GM12878 (cell line): ENCODE results near the gene NPBWR2. TPM values are rescaled to one million over a fixed set of nuclear protein-coding genes. Genes with fewer than 3 reads are reported as not detected.

Experiments
- ATAC-seq: fragments of 200-7000 bp; cut with Tn5 transposase; 3 replicates; pipeline ENCODE4 v1.9.1; 2020; ENCODE audit warnings: mild to moderate bottlenecking, moderate library complexity
- BruUV-seq: library from RNA; stranded (reverse); fragments of 400-500 nt; replicated peaks from 2 replicates; lab custom pipeline; 2021; lab: Mats Ljungman, UMichigan
- CTCF ChIA-PET: fragments of 300-600 bp; sonication (Branson Sonifier 250); formaldehyde crosslinking; extraction: SDS; loops from one replicate; lab custom pipeline; 2021; ENCODE audit warnings: inconsistent platforms; lab: Yijun Ruan, JAX
- POLR2A ChIA-PET: fragments of 350-600 bp; formaldehyde crosslinking; extraction: SDS; loops from one replicate; lab custom pipeline; 2021; ENCODE audit warnings: inconsistent platforms; lab: Charles Lee
- RAD21 ChIA-PET: fragments of 300-600 bp; sonication (Branson Sonifier 250); formaldehyde crosslinking; loops from one replicate; lab custom pipeline; 2023; ENCODE audit warnings: antibody characterized with exemption; ENCODE audit not compliant: unreplicated experiment; lab: Charles Lee
- SMC1A ChIA-PET: fragments of 300-600 bp; sonication (Branson Sonifier 250); formaldehyde crosslinking; loops from one replicate; lab custom pipeline; 2023; ENCODE audit not compliant: unreplicated experiment, uncharacterized antibody; lab: Charles Lee
- DNase-seq: peaks from one replicate; pipeline ENCODE4 v3.0.0-alpha.2; 2011; ENCODE audit warnings: low read depth, low spot score
- FAIRE-seq: peaks from 3 replicates; lab custom pipeline; 2011; peaks lifted over from hg19 to GRCh38; lab: Jason Lieb, UNC
- H2AFZ ChIP-seq: 2 replicates; pipeline ENCODE4 v1.6.0; 2011; ENCODE audit warnings: low read depth, low read length, control low read depth; ENCODE audit not compliant: control insufficient read depth
- H3K27ac ChIP-seq: 2 replicates; pipeline ENCODE4 v1.5.1; 2011; ENCODE audit warnings: control low read depth; ENCODE audit not compliant: control insufficient read depth, insufficient read depth
- H3K27me3 ChIP-seq, 2 experiments: replicated peaks in 1 of 2; 2 replicates each; pipeline versions ENCODE4 v1.6.0 to v1.6.1; 2011; ENCODE audit warnings: low read length in 1 of 2; ENCODE audit not compliant: control insufficient read depth in 2 of 2, insufficient read depth in 2 of 2
- H3K36me3 ChIP-seq, 2 experiments: 2 replicates each; pipeline ENCODE4 v1.5.1; 2011; ENCODE audit warnings: low read length in 1 of 2; ENCODE audit not compliant: control insufficient read depth in 2 of 2, insufficient read depth in 2 of 2
- H3K4me1 ChIP-seq: 2 replicates; pipeline ENCODE4 v1.6.1; 2011; ENCODE audit warnings: mild to moderate bottlenecking, low read length, moderate library complexity, mixed read lengths; ENCODE audit not compliant: control insufficient read depth, insufficient read depth
- H3K4me2 ChIP-seq: 2 replicates; pipeline ENCODE4 v1.6.0; 2011; ENCODE audit warnings: control low read depth; ENCODE audit not compliant: control insufficient read depth, insufficient read depth
- H3K4me3 ChIP-seq: fragments of 200-600 bp; sonication (generic); 2 replicates; pipeline ENCODE4 v1.5.1; 2016
- H3K79me2 ChIP-seq: 2 replicates; pipeline ENCODE4 v1.6.0; 2011; ENCODE audit warnings: low read length; ENCODE audit not compliant: control insufficient read depth, insufficient read depth
- H3K9ac ChIP-seq: 2 replicates; pipeline ENCODE4 v1.8.0; 2011; ENCODE audit warnings: low read length, control low read depth, mixed read lengths; ENCODE audit not compliant: control insufficient read depth, insufficient read depth
- H3K9me3 ChIP-seq: replicated peaks from 3 replicates; pipeline ENCODE4 v1.5.1; 2011; ENCODE audit warnings: mild to moderate bottlenecking, low read length; ENCODE audit not compliant: control insufficient read depth, insufficient read depth
- H4K20me1 ChIP-seq: 2 replicates; pipeline ENCODE4 v1.6.0; 2011; ENCODE audit not compliant: control insufficient read depth, insufficient read depth
- JUND ChIP-seq: IDR thresholded peaks from 2 replicates; pipeline ENCODE4 v1.6.1; 2012; ENCODE audit warnings: low read depth, mild to moderate bottlenecking, low read length, improper control_type of control experiment, moderate library complexity
- KDM1A ChIP-seq: fragments of 200-600 bp; sonication (generic); IDR thresholded peaks from 2 replicates; pipeline ENCODE4 v1.6.1; 2016; ENCODE audit warnings: borderline replicate concordance
- WGBS: methylation state at CpG from one replicate; pipeline ENCODE4 v1.1.6; 2016; ENCODE audit warnings: low lambda C conversion rate; ENCODE audit not compliant: insufficient replicate concordance, insufficient coverage; ENCODE audit errors: missing lambda C conversion rate; 5-methylcytosine and 5-hydroxymethylcytosine counted together
- in situ Hi-C: fragments of 300-500 bp; cut with MboI; formaldehyde crosslinking; loops from 9 replicates; pipeline ENCODE4 v1.14.3; 2018; ENCODE audit warnings: mixed read lengths
- intact Hi-C: fragments of 100-400 bp; cut with micrococcal nuclease; formaldehyde crosslinking; loops from one replicate; pipeline ENCODE4 v1.14.2; 2022; ENCODE audit not compliant: unreplicated experiment
- polyA plus RNA-seq, 11 experiments: library from polyadenylated mRNA; depleted of rRNA in 4 of 11; unstranded in 6 of 11; stranded (reverse) in 5 of 11; fragments of >200 nt; fragmentation: Nextera tagmentation in 4 of 11; fragmentation: Illumina TruSeq in 1 of 11; extraction: Ambion mirVana in 4 of 11; extraction: Trizol in 1 of 11; gene quantifications; 1 replicate in 1 of 11; 2 replicates in 10 of 11; pipeline versions ENCODE4 v1.2.1 to v1.2.3, GENCODE V29; 2011 to 2016; ENCODE audit warnings: inconsistent platforms in 2 of 11, missing spikeins in 2 of 11, low read depth in 1 of 11
- total RNA-seq, 4 experiments: library from RNA; depleted of rRNA in 3 of 4; stranded (reverse); fragments of >200 nt in 3 of 4; fragmentation: Illumina TruSeq in 1 of 4; extraction: Trizol in 1 of 4; gene quantifications; 2 replicates each; pipeline versions ENCODE4 v1.2.1 to v1.2.3, GENCODE V29; 2013 to 2021
- TF ChIP-seq, protein P1 (sequence below): IDR thresholded peaks from 2 replicates; pipeline ENCODE4 v1.6.1; 2012; ENCODE audit warnings: mild to moderate bottlenecking, low read depth, low read length

Gene NPBWR2
- total and polyA plus RNA-seq, 10 of the 15 experiments (the other 5 are each of a cell fraction or from before 2014, with no cell fraction given) = not detected

GRCh38 chr20:64103871-64104666 is 3.3 kb downstream of the NPBWR2 start (continued):
- TF ChIP-seq, protein P1, sequence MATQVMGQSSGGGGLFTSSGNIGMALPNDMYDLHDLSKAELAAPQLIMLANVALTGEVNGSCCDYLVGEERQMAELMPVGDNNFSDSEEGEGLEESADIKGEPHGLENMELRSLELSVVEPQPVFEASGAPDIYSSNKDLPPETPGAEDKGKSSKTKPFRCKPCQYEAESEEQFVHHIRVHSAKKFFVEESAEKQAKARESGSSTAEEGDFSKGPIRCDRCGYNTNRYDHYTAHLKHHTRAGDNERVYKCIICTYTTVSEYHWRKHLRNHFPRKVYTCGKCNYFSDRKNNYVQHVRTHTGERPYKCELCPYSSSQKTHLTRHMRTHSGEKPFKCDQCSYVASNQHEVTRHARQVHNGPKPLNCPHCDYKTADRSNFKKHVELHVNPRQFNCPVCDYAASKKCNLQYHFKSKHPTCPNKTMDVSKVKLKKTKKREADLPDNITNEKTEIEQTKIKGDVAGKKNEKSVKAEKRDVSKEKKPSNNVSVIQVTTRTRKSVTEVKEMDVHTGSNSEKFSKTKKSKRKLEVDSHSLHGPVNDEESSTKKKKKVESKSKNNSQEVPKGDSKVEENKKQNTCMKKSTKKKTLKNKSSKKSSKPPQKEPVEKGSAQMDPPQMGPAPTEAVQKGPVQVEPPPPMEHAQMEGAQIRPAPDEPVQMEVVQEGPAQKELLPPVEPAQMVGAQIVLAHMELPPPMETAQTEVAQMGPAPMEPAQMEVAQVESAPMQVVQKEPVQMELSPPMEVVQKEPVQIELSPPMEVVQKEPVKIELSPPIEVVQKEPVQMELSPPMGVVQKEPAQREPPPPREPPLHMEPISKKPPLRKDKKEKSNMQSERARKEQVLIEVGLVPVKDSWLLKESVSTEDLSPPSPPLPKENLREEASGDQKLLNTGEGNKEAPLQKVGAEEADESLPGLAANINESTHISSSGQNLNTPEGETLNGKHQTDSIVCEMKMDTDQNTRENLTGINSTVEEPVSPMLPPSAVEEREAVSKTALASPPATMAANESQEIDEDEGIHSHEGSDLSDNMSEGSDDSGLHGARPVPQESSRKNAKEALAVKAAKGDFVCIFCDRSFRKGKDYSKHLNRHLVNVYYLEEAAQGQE = no peak

- H3K4me2 ChIP-seq = no peak overlapping the region; the same call in 1 of the 2 replicates
- DNase-seq (no peak), ATAC-seq (no peak), FAIRE-seq (no peak)
- H4K20me1 ChIP-seq = no peaks in the 10 kb centered on the region
- H3K27ac ChIP-seq = no peak overlapping the region
- H3K79me2 ChIP-seq = no peaks in the 10 kb centered on the region
- WGBS = 18% methylated on average over 21 of the region's 30 CpGs
- TF ChIP-seq KDM1A = no peak
- TF ChIP-seq JUND = no peak
- intact Hi-C loops (no loop called here), in situ Hi-C loops (no loop called here)
- ChIA-PET POLR2A (no interaction called here), CTCF (interaction anchor here (0.6 to 2.2 kb wide), 7 partner anchors 9 to 553 kb away, joined by 3 to 16 read pairs (median 3); no protein-coding TSS in a partner anchor), SMC1A (interaction anchor here (0.8 to 1.5 kb wide), 3 partner anchors 9 to 17 kb away, joined by 3 read pairs; no protein-coding TSS in a partner anchor), RAD21 (interaction anchor here (0.6 to 1.2 kb wide), 2 partner anchors 18 to 62 kb away, joined by 3 to 10 read pairs; no protein-coding TSS in a partner anchor)
- H3K27me3 ChIP-seq = peaks cover 4 to 11% of the 10 kb centered on the region in 2 experiments; a peak in 3 of 4 replicates
- H3K9ac ChIP-seq = no peak overlapping the region
- BruUV-seq = no TSS peak
- no peaks in the 10 kb centered on the region for H3K36me3 ChIP-seq
- peaks cover 9% of the 10 kb centered on the region for H3K4me1 ChIP-seq
- no peak overlapping the region for H3K4me3 ChIP-seq
- no peak overlapping the region for H2AFZ ChIP-seq
- H3K9me3 ChIP-seq = no peaks in the 10 kb centered on the region
Measured at GRCh38 chr20:64102647-64103354, 4.6 kb downstream of the NPBWR2 start.
